Chondrocyte (in vitro differentiated cells): ENCODE results near the gene SKAP1. TPM values are rescaled to one million over a fixed set of nuclear protein-coding genes. Genes with fewer than 3 reads are reported as not detected.
"Not testable (repeated sequence)": the region's sequence is repeated elsewhere in the genome, so short reads cannot be mapped to it uniquely, and the experiment has no call there.

ENCODE experiments used
- DNase-seq: peaks from one replicate; pipeline ENCODE4 v3.0.0; 2021; ENCODE audit warnings: mixed read lengths, low spot score
- H3K27ac Mint-ChIP-seq: one replicate; pipeline ENCODE4 v1.8.0; 2021; ENCODE audit warnings: mild to moderate bottlenecking, moderate library complexity, mixed read lengths; ENCODE audit not compliant: unreplicated experiment
- H3K27me3 Mint-ChIP-seq: 2 replicates; pipeline ENCODE4 v1.8.0; 2021; ENCODE audit warnings: low read depth, mixed read lengths
- H3K36me3 Mint-ChIP-seq: 2 replicates; pipeline ENCODE4 v1.8.0; 2021; ENCODE audit warnings: low read depth, mixed read lengths
- H3K4me1 Mint-ChIP-seq: 2 replicates; pipeline ENCODE4 v1.8.0; 2021; ENCODE audit warnings: low read depth, mild to moderate bottlenecking, mixed read lengths
- H3K4me3 Mint-ChIP-seq: one replicate; pipeline ENCODE4 v1.8.0; 2021; ENCODE audit warnings: mild to moderate bottlenecking, moderate library complexity, mixed read lengths; ENCODE audit not compliant: unreplicated experiment
- H3K9me3 Mint-ChIP-seq: 2 replicates; pipeline ENCODE4 v1.8.0; 2021; ENCODE audit warnings: low read depth, mixed read lengths
- CTCF ChIP-seq: fragments of 200-600 bp; sonication (generic); IDR thresholded peaks from 2 replicates; pipeline ENCODE4 v1.5.0; 2021; ENCODE audit warnings: antibody characterized with exemption, mild to moderate bottlenecking, moderate library complexity
- total RNA-seq: library from RNA; stranded (reverse); gene quantifications from 3 replicates; pipeline ENCODE4 v1.2.1, GENCODE V29; 2021

SKAP1 gene
- total RNA-seq, 1 donor from 2014 or later: not detected

- Mint-ChIP-seq H3K4me1 (no peaks in the 10 kb centered on the region), H3K27me3 (peaks cover 62% of the 10 kb centered on the region), H3K36me3 (no peaks in the 10 kb centered on the region)
Measured at GRCh38 chr17:48209973-48210372, 220.0 kb downstream of the SKAP1 start.

GRCh38 chr17:48207776-48208544 is 222.1 kb downstream of the SKAP1 start:
- H3K27ac Mint-ChIP-seq: no peak overlapping the region
- TF ChIP-seq CTCF: no peak
- H3K36me3 Mint-ChIP-seq: no peaks in the 10 kb centered on the region
- H3K4me3 Mint-ChIP-seq: no peak overlapping the region
- H3K9me3 Mint-ChIP-seq: no peaks in the 10 kb centered on the region
- H3K4me1 Mint-ChIP-seq: no peaks in the 10 kb centered on the region
- peaks cover 65% of the 10 kb centered on the region for H3K27me3 Mint-ChIP-seq
- no peak for DNase-seq

More at GRCh38 chr17:48209973-48210372, 220.0 kb downstream of the SKAP1 start:
- Mint-ChIP-seq H3K27ac (no peak overlapping the region), H3K4me3 (no peak overlapping the region), H3K9me3 (no peaks in the 10 kb centered on the region)
- no peak for TF ChIP-seq CTCF
- DNase-seq: no peak

- H3K9me3 Mint-ChIP-seq, H3K4me1 Mint-ChIP-seq, H3K4me3 Mint-ChIP-seq, DNase-seq, H3K27ac Mint-ChIP-seq, H3K36me3 Mint-ChIP-seq: not testable (repeated sequence)
- H3K27me3 Mint-ChIP-seq: peaks cover 68% of the 10 kb centered on the region
Measured at GRCh38 chr17:48207036-48207435, 223.0 kb downstream of the SKAP1 start.

GRCh38 chr17:48202959-48203358 is 227.1 kb downstream of the SKAP1 start:
- peaks cover 67% of the 10 kb centered on the region for H3K27me3 Mint-ChIP-seq
- no peak for DNase-seq
- H3K9me3 Mint-ChIP-seq: no peaks in the 10 kb centered on the region
- no peak overlapping the region for H3K27ac Mint-ChIP-seq
- no peak for TF ChIP-seq CTCF
- H3K4me3 Mint-ChIP-seq: no peak overlapping the region
- no peaks in the 10 kb centered on the region for H3K36me3 Mint-ChIP-seq
- H3K4me1 Mint-ChIP-seq: no peaks in the 10 kb centered on the region

GRCh38 chr17:48198950-48199541 is 231.0 kb downstream of the SKAP1 start:
- no peak overlapping the region for H3K4me3 Mint-ChIP-seq
- no peaks in the 10 kb centered on the region for H3K9me3 Mint-ChIP-seq
- H3K4me1 Mint-ChIP-seq: peaks cover 3% of the 10 kb centered on the region
- no peak for TF ChIP-seq CTCF
- H3K27ac Mint-ChIP-seq: no peak overlapping the region
- no peak for DNase-seq
- H3K36me3 Mint-ChIP-seq: no peaks in the 10 kb centered on the region
- H3K27me3 Mint-ChIP-seq: peaks cover 58% of the 10 kb centered on the region
